ENCODE data around the gene DSG3. TPM values are rescaled to one million over a fixed set of nuclear protein-coding genes. Genes with fewer than 3 reads are reported as not detected.

The DSG3 gene
- total RNA-seq, 4 donors from 2014 or later: 0.27 to 34.1 (median 1.5) TPM

DNA sequence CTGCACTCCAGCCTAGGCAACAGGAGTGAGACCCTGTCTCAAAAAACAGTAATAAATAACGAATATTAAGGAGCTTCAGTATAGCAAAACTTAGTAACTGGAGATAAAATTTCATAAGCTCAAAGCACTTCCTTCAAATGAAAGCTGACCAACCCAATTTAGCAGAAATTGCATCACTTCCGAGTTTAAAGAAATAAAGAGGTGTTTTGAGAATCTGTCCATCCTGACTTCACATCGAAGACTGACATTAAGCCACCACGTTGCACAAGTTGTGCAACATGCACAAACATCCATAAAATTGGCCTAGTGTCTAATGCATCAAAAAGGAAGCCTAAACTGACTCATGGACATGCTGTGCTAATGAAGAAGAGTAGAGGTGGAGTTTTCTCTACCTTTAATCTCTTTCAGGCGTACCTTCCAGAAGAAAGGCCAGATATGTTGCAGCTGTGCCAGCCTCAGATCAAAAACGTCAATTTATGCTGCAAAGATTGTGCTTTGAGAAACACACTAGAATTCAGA, 7.7 kb upstream of the DSG3 start:
- no peaks in the 10 kb centered on the region for H3K36me3 ChIP-seq
- no peak overlapping the region for H3K27ac ChIP-seq
- TF ChIP-seq POLR2A (IDR thresholded peaks at IDR 0.05) (no peak), EP300 (IDR thresholded peaks at IDR 0.05) (no peak), POLR2AphosphoS5 (IDR thresholded peaks at IDR 0.05) (no peak)
- TF ChIP-seq, protein P1, sequence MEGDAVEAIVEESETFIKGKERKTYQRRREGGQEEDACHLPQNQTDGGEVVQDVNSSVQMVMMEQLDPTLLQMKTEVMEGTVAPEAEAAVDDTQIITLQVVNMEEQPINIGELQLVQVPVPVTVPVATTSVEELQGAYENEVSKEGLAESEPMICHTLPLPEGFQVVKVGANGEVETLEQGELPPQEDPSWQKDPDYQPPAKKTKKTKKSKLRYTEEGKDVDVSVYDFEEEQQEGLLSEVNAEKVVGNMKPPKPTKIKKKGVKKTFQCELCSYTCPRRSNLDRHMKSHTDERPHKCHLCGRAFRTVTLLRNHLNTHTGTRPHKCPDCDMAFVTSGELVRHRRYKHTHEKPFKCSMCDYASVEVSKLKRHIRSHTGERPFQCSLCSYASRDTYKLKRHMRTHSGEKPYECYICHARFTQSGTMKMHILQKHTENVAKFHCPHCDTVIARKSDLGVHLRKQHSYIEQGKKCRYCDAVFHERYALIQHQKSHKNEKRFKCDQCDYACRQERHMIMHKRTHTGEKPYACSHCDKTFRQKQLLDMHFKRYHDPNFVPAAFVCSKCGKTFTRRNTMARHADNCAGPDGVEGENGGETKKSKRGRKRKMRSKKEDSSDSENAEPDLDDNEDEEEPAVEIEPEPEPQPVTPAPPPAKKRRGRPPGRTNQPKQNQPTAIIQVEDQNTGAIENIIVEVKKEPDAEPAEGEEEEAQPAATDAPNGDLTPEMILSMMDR (IDR thresholded peaks at IDR 0.05): no peak
- no peak overlapping the region for H3K4me3 ChIP-seq
- ATAC-seq: no peak
- no peaks in the 10 kb centered on the region for H3K27me3 ChIP-seq
- 77 to 88% methylated on average over 6 of the region's 6 CpGs for WGBS, 2 donors (ENCODE audit: low coverage in 1 of 2)
- H3K9me3 ChIP-seq: no peaks in the 10 kb centered on the region
- H3K4me1 ChIP-seq: no peaks in the 10 kb centered on the region

DNA sequence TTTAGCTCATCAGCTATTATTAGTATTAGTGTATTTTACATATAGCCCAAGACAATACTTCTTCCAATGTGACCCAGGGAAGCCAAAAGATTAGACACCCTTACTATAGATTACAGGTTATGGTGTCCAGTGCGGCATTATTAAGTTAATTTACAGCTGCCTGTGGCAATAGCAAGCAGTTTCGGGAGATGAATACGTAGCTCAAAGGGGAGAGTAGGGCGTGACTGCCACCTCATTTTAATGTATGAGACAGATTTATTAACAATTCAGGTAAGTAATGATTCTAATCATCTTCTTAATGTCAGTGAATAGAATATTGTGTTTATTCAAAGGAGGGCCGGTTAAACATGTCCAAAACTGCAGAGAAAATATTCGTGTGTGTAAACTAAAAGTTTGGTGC, 6.8 kb upstream of the DSG3 start:
- H3K27ac ChIP-seq: no peak overlapping the region
- 86 to 93% methylated on average over 5 to 6 of the region's 6 CpGs for WGBS, 2 donors (ENCODE audit: low coverage in 1 of 2)
- H3K4me3 ChIP-seq: no peak overlapping the region
- no peaks in the 10 kb centered on the region for H3K4me1 ChIP-seq
- no peak for TF ChIP-seq EP300 (IDR thresholded peaks at IDR 0.05)
- TF ChIP-seq POLR2A (IDR thresholded peaks at IDR 0.05): no peak
- no peak for TF ChIP-seq POLR2AphosphoS5 (IDR thresholded peaks at IDR 0.05)
- TF ChIP-seq, protein P1 (IDR thresholded peaks at IDR 0.05): no peak
- ATAC-seq: no peak
- H3K27me3 ChIP-seq: no peaks in the 10 kb centered on the region
- H3K36me3 ChIP-seq: no peaks in the 10 kb centered on the region
- no peaks in the 10 kb centered on the region for H3K9me3 ChIP-seq

DNA sequence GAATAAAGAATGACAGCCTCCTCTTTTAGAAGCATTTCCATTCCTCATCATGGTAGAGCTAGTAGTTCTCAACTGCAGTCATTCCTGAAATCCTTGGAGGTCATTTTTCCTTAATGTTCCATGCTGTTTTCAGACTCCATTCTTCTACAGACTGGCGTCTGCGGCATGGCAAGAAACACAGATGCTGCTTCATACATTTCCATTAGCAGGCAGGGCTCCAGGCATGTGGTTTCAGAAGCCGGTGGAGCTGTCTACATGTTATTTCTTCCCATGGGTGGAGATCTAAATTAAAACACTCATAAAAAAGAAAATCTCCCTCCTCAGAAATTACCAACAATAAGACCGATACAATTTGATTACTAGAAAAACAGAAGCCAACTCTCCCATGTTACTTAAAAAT, 6.0 kb upstream of the DSG3 start:
- no peak for ATAC-seq
- WGBS, 2 donors (ENCODE audit: low coverage in 1 of 2): 66 to 84% methylated on average over 2 to 3 of the region's 4 CpGs

DNA sequence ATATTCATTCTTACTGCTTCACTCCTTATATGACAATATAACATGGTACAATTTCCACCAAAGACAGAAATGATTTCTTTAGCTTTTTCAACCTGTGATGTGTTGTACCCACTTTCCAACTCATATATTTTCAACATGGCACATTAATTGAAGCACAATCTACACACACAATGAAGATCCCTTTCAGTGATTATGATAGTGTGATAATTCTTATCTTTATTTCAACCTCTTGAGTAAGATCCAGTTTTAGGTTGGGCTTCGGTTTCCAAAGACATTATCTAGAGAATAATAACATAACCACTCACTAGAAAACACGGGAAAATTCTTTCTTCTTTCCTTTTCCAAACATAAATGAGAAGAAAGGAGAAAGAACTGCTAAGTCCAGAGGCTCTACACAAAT, 3.4 kb upstream of the DSG3 start:
- Histone ChIP-seq H3K9me3 (no peaks in the 10 kb centered on the region), H3K27me3 (no peaks in the 10 kb centered on the region), H3K4me1 (no peaks in the 10 kb centered on the region), H3K27ac (no peak overlapping the region), H3K36me3 (no peaks in the 10 kb centered on the region), H3K4me3 (no peak overlapping the region)
- ATAC-seq: no peak
- TF ChIP-seq EP300 (IDR thresholded peaks at IDR 0.05): no peak
- no peak for TF ChIP-seq POLR2AphosphoS5 (IDR thresholded peaks at IDR 0.05)
- TF ChIP-seq, protein P1 (IDR thresholded peaks at IDR 0.05): no peak
- TF ChIP-seq POLR2A (IDR thresholded peaks at IDR 0.05): no peak
- WGBS, 2 donors (ENCODE audit: low coverage in 1 of 2): 64 to 92% methylated on average over 2 of the region's 2 CpGs

More for the DNA sequence above, 6.0 kb upstream of the DSG3 start:
- Histone ChIP-seq H3K27ac (no peak overlapping the region), H3K4me3 (no peak overlapping the region), H3K27me3 (no peaks in the 10 kb centered on the region), H3K4me1 (no peaks in the 10 kb centered on the region), H3K36me3 (no peaks in the 10 kb centered on the region), H3K9me3 (no peaks in the 10 kb centered on the region)
- TF ChIP-seq POLR2A (IDR thresholded peaks at IDR 0.05): no peak
- no peak for TF ChIP-seq POLR2AphosphoS5 (IDR thresholded peaks at IDR 0.05)
- TF ChIP-seq EP300 (IDR thresholded peaks at IDR 0.05): no peak
- TF ChIP-seq, protein P1 (IDR thresholded peaks at IDR 0.05): no peak

DNA sequence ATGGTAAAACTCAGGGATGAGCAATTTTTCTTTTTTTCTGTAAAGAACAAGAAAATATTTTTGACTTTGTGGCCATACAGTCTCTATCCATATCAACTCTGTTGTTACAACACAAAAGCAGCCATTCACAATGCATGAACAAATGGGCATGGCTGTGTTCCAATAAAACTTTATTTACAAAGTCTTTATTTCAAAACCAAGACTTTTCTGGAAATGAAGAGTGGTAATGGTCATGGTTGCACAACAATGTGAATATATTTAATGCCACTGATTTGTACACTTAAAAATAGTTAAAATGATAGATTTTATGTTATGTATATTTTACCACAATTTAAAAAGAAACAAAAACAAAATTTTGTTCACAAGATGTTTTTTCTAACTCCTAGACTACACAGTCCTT, 1.6 kb upstream of the DSG3 start:
- Histone ChIP-seq H3K4me3 (no peak overlapping the region), H3K9me3 (no peaks in the 10 kb centered on the region), H3K27ac (no peak overlapping the region), H3K27me3 (no peaks in the 10 kb centered on the region), H3K36me3 (no peaks in the 10 kb centered on the region), H3K4me1 (no peaks in the 10 kb centered on the region)
- no peak for ATAC-seq
- TF ChIP-seq POLR2A (IDR thresholded peaks at IDR 0.05) (no peak), POLR2AphosphoS5 (IDR thresholded peaks at IDR 0.05) (no peak), EP300 (IDR thresholded peaks at IDR 0.05) (no peak)
- TF ChIP-seq, protein P1 (IDR thresholded peaks at IDR 0.05): no peak

Data from gastroesophageal sphincter (tissue), 4 donors.